22Rv1 (cell line): Measurements from ENCODE around the gene ROS1.

Experiments
- CTCF ChIP-seq: fragments of 450-650 bp; IDR thresholded peaks from 2 replicates; pipeline ENCODE4 v1.5.1; 2017; ENCODE audit warnings: mild to moderate bottlenecking
- ZFX ChIP-seq: fragments of 450-650 bp; IDR thresholded peaks from 2 replicates; pipeline ENCODE4 v1.6.1; 2017; ENCODE audit warnings: antibody characterized with exemption, borderline replicate concordance

- TF ChIP-seq CTCF = no peak
- no peak for TF ChIP-seq ZFX
Observed at GRCh38 chr6:117411474-117411873, 14.3 kb downstream of the ROS1 start.
